HG02852 (cell line): Measurements from ENCODE around the gene MOV10L1.
"Not testable (repeated sequence)": the region's sequence is repeated elsewhere in the genome, so short reads cannot be mapped to it uniquely, and the experiment has no call there.

Experiments used
- ATAC-seq: cut with Tn5 transposase; IDR thresholded peaks from one replicate; pipeline ENCODE4 v1.9.1; 2021; ENCODE audit warnings: mild to moderate bottlenecking, moderate library complexity; ENCODE audit not compliant: unreplicated experiment

Gene MOV10L1

GRCh38 chr22:50131894-50132293 lies 42.1 kb downstream of the MOV10L1 start:
- no peak for ATAC-seq

GRCh38 chr22:50134481-50134880 lies 44.7 kb downstream of the MOV10L1 start:
- no peak for ATAC-seq

DNA sequence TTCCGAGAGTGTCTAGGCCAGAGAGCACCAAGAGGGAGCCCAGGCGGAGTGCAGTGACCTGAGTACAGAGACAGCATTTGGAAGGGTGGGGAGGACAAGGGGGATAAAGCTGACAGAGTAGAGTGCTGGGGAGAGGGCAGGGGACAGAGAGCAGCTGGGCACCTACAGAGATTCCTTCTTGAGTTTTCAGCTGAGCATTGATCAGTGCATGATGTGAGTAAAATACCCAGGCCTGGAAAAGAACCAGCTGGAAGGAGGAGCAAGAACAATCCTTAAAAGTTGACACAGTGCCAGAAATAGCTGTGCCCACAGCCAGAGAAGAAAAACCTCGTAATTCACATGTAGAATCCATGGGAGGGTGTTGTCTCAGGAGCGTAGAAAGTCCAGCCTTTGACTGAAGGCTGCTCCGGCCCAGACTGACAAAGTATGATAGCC lies 46.8 kb downstream of the MOV10L1 start:
- no peak for ATAC-seq

- ATAC-seq, result not testable (repeated sequence)
Measured at GRCh38 chr22:50137277-50137676, 47.5 kb downstream of the MOV10L1 start.

- no peak for ATAC-seq
Measured at GRCh38 chr22:50138041-50138440, 48.2 kb downstream of the MOV10L1 start.

GRCh38 chr22:50138988-50139387 lies 49.2 kb downstream of the MOV10L1 start:
- ATAC-seq, result no peak

GRCh38 chr22:50139843-50140415 lies 50.1 kb downstream of the MOV10L1 start:
- ATAC-seq, result no peak

DNA sequence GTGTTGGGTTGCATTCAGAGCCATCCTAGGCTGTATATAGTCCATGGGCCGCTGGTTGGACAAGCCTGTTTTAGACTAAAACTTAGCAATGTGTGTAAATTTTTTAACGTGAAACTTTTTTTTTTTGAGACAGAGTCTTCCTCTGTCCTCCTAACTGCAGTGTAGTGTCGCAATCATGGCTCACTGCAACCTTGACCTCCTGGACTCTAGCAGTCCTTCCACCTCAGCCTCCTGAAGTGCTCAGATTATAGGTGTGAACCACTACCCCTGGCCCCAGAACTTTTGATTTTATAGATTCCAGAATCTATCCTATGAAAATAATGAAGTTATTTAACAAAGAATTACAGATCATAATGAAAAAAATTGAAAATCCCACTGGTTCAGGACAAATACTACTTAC lies 50.8 kb downstream of the MOV10L1 start:
- ATAC-seq, result no peak

DNA sequence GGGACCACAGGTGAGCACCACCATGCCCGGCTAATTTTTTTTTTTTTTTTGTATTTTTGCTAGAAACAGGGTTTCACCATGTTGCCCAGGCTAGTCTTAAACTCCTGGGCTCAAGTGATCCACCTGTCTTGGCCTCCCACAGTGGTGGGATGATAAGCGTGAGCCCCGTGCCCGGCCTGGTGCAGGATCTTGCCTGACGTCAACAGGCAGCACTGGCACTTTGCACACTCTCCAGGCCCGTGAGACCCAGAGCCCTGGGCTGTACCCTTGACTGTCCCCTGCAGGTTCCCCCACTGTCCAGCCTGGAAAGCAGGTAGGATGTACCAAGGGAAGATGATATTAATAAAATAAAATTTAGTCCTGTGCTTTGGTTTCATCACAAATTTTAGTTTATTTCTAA lies 51.7 kb downstream of the MOV10L1 start:
- no peak for ATAC-seq

GRCh38 chr22:50141891-50142363 lies 52.1 kb downstream of the MOV10L1 start:
- no peak for ATAC-seq

GRCh38 chr22:50143096-50143495 lies 53.3 kb downstream of the MOV10L1 start:
- no peak for ATAC-seq

- no peak for ATAC-seq
Measured at GRCh38 chr22:50144005-50144614, 54.3 kb downstream of the MOV10L1 start.

- ATAC-seq, result no peak
Measured at GRCh38 chr22:50145721-50146438, 56.1 kb downstream of the MOV10L1 start.

DNA sequence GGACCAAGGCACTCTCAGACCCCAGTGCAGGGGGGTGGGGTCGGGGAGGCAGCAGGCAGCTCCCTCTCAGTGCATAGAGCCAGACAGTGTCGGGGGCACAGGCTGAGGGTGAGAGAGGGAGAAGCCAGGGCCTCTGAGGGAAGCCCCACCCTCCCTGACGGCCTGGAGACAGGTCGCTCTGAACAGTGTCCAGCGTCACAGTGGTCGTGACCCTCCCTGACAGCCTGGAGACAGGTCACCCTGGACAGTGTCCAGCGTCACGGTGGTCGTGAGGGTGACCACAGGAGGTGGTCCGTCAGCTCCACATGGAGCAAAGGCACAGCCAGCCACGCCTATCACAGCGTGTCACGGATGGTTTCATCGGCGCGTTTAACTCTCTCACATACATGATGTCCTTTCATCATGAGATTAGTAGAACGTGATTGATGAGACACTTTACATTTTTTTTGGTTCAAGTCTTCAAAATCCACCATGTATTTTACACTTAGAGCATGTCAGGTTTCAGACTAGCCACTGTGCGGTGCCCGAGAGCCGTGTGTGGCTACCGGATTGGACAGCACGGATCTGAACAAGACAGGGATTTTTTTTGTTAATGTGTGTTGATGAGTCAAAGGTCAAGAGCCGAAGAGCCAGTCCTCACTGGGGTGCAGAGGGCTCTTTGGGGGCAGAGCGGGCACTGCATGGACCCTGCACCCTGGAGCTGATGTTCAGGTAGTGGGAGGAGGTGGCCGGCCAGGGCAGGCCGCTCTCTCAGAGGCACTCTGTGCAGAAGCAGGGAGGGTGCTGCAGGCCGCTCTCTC lies 56.8 kb downstream of the MOV10L1 start:
- ATAC-seq, result no peak

DNA sequence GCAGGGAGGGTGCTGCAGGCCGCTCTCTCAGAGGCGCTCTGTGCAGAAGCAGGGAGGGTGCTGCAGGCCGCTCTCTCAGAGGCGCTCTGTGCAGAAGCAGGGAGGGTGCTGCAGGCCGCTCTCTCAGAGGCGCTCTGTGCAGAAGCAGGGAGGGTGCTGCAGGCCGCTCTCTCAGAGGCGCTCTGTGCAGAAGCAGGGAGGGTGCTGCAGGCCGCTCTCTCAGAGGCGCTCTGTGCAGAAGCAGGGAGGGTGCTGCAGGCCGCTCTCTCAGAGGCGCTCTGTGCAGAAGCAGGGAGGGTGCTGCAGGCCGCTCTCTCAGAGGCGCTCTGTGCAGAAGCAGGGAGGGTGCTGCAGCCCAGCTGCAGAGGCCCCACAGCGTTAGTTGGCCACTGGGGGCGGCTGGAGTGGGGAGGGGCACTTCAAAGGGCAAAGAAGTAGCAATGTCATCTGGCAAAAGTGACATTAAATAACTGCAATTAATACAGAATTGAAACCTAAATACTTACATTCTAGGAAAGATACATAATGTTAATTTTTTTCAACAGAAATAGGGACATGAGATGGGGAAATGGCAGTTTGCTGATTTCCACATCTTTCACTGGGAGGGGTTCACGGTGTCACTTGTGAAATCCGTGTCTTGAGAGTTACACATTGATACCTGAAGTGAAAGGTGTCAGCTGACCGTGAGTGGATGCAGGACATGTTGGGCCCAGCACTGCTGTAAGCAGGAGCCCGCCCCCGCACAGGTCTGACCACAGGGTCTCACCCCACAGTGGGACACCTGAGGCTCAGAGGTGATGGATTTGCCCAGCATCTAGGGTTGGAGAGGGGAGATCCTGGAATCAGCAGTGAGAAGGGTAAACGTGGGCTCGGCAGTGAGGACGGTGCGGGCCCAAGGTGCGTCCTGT lies 57.7 kb downstream of the MOV10L1 start:
- ATAC-seq, result not testable (repeated sequence)

GRCh38 chr22:50148166-50148500 lies 58.3 kb downstream of the MOV10L1 start:
- ATAC-seq, result no peak

DNA sequence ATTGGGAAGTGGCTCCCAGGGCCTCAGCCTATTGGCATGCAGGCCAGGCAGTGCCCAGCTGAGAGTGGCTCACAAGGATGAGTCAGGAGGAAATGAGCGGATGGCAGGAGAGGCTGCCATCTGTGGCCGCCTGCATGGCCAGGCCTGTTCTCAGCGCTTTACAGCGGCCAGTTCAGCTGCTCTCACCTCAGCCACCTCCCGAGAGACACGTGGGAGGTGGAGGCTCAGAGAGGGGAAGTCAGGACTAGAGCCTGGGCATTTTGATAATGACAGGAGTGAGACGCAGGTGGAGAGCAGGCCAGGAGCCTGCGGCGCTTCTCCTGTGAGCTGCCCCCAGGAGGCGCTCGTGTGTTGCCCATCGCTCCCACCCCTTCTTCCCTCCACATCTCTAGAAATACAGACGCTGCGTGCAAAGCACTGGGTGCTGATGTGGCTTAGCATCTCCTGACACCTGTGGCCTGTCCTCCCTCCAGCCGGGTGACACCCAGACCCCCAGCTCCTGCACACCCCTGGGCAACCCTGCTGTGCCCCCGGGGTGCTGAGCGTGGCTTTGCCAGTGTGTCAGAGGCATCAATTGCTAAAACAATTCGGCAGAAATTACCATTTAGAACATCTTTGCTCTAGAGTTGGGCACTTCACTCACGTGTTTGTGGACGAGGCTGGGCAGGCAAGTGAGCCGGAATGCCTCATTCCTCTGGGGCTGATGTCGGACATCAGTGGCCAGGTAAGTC lies 59.4 kb downstream of the MOV10L1 start:
- ATAC-seq, result no peak

DNA sequence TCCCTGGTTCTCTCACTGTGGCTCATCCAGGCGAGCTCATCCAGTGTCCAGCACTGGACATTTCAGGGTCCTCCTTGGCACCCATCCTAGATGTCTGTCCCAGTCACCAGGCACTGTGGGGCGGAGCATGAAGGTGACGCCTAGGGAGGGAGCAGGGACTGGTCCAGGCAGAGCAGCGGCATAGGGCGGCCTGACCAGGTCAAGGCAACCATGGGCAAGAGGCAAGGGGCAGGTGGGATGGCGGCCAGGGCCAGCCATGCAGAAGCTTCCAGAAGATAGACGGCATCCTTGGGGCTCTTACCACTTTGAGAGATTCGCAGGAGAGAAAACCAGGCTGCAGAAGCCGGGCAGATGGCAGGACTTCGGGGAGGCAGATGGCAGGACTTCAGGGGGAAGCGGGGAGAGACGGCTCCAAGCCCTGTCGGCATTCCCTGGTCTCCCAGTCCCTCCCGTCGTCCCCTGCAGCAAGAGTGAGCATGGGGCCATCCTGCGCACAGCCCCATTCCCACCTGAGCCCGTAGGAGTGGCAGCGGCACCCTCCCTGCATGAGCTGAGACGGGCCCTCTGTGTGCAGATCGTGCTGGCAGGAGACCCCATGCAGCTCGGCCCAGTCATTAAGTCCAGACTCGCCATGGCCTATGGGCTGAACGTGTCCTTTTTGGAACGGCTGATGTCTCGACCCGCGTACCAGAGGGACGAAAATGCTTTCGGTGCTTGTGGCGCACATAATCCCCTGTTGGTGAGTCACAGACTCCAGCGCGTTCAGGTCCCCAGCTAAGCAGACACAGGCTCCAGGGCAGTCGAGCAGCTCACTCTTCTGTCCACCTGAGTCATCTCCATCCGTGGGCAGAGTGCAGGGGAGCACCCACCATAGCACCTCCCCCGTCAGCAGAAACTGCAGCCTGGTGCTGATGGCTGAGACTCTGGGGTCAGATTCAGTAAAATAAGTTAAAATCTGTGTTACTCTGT lies 60.6 kb downstream of the MOV10L1 start:
- no peak for ATAC-seq
